Measurements from ENCODE around the gene PTPN20.

The PTPN20 gene

DNA sequence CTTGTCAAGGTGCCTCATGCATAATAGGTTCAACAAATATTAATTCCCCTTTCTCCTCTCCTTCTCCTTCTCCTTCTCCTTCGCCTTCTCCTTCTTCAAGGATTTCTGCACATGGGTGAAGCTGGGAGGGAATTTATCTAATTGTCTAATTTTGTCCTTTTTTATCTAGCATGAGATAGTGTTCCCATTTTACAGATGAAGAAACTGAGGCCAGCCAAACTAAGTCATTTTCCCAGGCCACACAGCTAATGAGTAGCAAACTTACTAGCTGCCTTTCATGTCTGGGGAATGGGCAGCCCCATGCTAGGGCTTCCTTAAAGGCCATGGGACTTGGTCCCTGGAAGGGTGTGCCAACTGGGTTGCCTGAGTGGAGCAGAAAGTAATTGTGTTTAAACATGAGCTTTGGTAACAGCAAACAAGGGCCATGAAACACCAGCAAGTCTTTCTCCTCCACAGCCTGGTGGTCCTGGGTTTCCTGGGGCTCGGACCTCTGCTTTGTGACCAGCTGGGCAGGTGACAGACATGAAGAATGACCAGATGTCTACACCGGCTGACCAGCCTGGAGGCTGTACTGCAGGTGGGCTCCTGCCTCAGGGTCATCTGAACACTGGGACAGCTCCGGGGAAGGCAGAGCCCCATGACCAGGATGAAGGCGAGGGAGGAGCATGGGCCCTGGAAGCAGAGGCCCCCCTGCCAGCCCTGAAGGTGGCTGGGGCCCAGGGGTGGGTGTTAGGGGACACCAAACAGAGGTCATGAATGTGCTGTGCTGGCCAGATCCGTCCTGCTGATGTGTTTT lies 138.0 kb downstream of the PTPN20 start:
- Histone ChIP-seq H3K9ac (ENCODE audit: low read depth, low read length) (no peak overlapping the region), H3K27ac (ENCODE audit: low read length) (no peak overlapping the region), H4K20me1 (ENCODE audit: insufficient read depth, low read length) (no peaks in the 10 kb centered on the region; the same call in 1 of the 2 replicates), H3K9me3 (ENCODE audit: insufficient read depth, low read length, severe bottlenecking) (no peaks in the 10 kb centered on the region), H3K4me2 (ENCODE audit: insufficient read depth, low read length) (no peak overlapping the region), H3K36me3 (ENCODE audit: insufficient read depth, low read length) (no peaks in the 10 kb centered on the region), H3K79me2 (ENCODE audit: insufficient read depth, low read length) (no peaks in the 10 kb centered on the region), H3K4me3 (ENCODE audit: low read depth in 1 of 2, low read length in 2 of 2) (no peak overlapping the region), H3K4me1 (ENCODE audit: insufficient read depth, low read length) (0 out of 2 replicates have a peak, but pooled peaks cover 4% of the 10 kb centered on the region), H2AFZ (ENCODE audit: low read depth, low read length) (no peak overlapping the region), H3K27me3 (ENCODE audit: insufficient read depth, low read length, poor library complexity) (no peaks in the 10 kb centered on the region)
- ATAC-seq (ENCODE audit: insufficient read depth, low read depth), result no peak
- no peak for DNase-seq
- TF ChIP-seq EZH2 (IDR thresholded peaks at IDR 0.05; ENCODE audit: borderline replicate concordance, low read depth, low read length, severe bottlenecking), result no peak
- TF ChIP-seq, protein P1, sequence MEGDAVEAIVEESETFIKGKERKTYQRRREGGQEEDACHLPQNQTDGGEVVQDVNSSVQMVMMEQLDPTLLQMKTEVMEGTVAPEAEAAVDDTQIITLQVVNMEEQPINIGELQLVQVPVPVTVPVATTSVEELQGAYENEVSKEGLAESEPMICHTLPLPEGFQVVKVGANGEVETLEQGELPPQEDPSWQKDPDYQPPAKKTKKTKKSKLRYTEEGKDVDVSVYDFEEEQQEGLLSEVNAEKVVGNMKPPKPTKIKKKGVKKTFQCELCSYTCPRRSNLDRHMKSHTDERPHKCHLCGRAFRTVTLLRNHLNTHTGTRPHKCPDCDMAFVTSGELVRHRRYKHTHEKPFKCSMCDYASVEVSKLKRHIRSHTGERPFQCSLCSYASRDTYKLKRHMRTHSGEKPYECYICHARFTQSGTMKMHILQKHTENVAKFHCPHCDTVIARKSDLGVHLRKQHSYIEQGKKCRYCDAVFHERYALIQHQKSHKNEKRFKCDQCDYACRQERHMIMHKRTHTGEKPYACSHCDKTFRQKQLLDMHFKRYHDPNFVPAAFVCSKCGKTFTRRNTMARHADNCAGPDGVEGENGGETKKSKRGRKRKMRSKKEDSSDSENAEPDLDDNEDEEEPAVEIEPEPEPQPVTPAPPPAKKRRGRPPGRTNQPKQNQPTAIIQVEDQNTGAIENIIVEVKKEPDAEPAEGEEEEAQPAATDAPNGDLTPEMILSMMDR (IDR thresholded peaks at IDR 0.05; ENCODE audit: borderline replicate concordance, extremely low read depth, low read length, poor library complexity, severe bottlenecking), result no peak

DNA sequence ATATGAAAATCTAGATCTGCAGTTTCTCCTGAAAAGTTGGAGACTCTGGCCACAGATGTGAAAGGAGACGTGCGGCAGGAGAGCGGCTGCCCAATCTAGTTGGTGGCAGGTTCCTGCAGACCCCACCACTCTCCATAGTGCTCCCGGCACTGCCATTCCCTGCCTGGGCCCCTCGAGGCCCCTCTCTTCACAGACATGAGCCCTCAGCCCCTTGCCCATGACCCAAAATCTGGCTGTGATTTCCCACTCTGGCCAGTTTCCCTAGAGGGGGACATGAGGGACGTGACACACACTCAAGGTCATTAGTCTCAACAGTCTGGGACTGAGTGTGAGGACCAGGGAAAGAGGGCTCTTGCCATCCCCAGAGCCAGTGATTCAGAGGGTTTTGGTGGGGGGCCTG lies 138.7 kb downstream of the PTPN20 start:
- Histone ChIP-seq H4K20me1 (ENCODE audit: insufficient read depth, low read length) (no peaks in the 10 kb centered on the region; the same call in 1 of the 2 replicates), H3K27me3 (ENCODE audit: insufficient read depth, low read length, poor library complexity) (no peaks in the 10 kb centered on the region), H3K36me3 (ENCODE audit: insufficient read depth, low read length) (no peaks in the 10 kb centered on the region), H3K4me1 (ENCODE audit: insufficient read depth, low read length) (0 out of 2 replicates have a peak, but pooled peaks cover 4% of the 10 kb centered on the region), H3K9ac (ENCODE audit: low read depth, low read length) (no peak overlapping the region), H3K4me3 (ENCODE audit: low read depth in 1 of 2, low read length in 2 of 2) (no peak overlapping the region), H3K27ac (ENCODE audit: low read length) (no peak overlapping the region), H3K4me2 (ENCODE audit: insufficient read depth, low read length) (no peak overlapping the region), H3K79me2 (ENCODE audit: insufficient read depth, low read length) (no peaks in the 10 kb centered on the region), H3K9me3 (ENCODE audit: insufficient read depth, low read length, severe bottlenecking) (no peaks in the 10 kb centered on the region), H2AFZ (ENCODE audit: low read depth, low read length) (no peak overlapping the region)
- TF ChIP-seq, protein P1 (IDR thresholded peaks at IDR 0.05; ENCODE audit: borderline replicate concordance, extremely low read depth, low read length, poor library complexity, severe bottlenecking), result no peak
- no peak for TF ChIP-seq EZH2 (IDR thresholded peaks at IDR 0.05; ENCODE audit: borderline replicate concordance, low read depth, low read length, severe bottlenecking)
- ATAC-seq (ENCODE audit: insufficient read depth, low read depth) (no peak), DNase-seq (no peak)

GRCh38 chr10:47050618-47051455 lies 139.6 kb downstream of the PTPN20 start:
- H3K27me3 ChIP-seq (ENCODE audit: insufficient read depth, low read length, poor library complexity), result no peaks in the 10 kb centered on the region
- no peaks in the 10 kb centered on the region; the same call in 1 of the 2 replicates for H4K20me1 ChIP-seq (ENCODE audit: insufficient read depth, low read length)
- no peak overlapping the region for H3K4me3 ChIP-seq (ENCODE audit: low read depth in 1 of 2, low read length in 2 of 2)
- no peaks in the 10 kb centered on the region for H3K79me2 ChIP-seq (ENCODE audit: insufficient read depth, low read length)
- no peak for DNase-seq
- TF ChIP-seq EZH2 (IDR thresholded peaks at IDR 0.05; ENCODE audit: borderline replicate concordance, low read depth, low read length, severe bottlenecking), result no peak
- TF ChIP-seq, protein P1 (IDR thresholded peaks at IDR 0.05; ENCODE audit: borderline replicate concordance, extremely low read depth, low read length, poor library complexity, severe bottlenecking), result no peak
- H2AFZ ChIP-seq (ENCODE audit: low read depth, low read length), result no peak overlapping the region
- H3K4me2 ChIP-seq (ENCODE audit: insufficient read depth, low read length), result no peak overlapping the region
- 0 out of 2 replicates have a peak, but pooled peaks cover 4% of the 10 kb centered on the region for H3K4me1 ChIP-seq (ENCODE audit: insufficient read depth, low read length)
- H3K36me3 ChIP-seq (ENCODE audit: insufficient read depth, low read length), result no peaks in the 10 kb centered on the region
- H3K9me3 ChIP-seq (ENCODE audit: insufficient read depth, low read length, severe bottlenecking), result no peaks in the 10 kb centered on the region
- no peak overlapping the region for H3K27ac ChIP-seq (ENCODE audit: low read length)
- no peak overlapping the region for H3K9ac ChIP-seq (ENCODE audit: low read depth, low read length)
- no peak for ATAC-seq (ENCODE audit: insufficient read depth, low read depth)
